ENCODE measurements around the gene GNG13. TPM values are rescaled to one million over a fixed set of nuclear protein-coding genes. Genes with fewer than 3 reads are reported as not detected.

The GNG13 gene
- total RNA-seq, 5 donors from 2014 or later (not counting 1 experiment from before 2014, with no cell fraction given): not detected

DNA sequence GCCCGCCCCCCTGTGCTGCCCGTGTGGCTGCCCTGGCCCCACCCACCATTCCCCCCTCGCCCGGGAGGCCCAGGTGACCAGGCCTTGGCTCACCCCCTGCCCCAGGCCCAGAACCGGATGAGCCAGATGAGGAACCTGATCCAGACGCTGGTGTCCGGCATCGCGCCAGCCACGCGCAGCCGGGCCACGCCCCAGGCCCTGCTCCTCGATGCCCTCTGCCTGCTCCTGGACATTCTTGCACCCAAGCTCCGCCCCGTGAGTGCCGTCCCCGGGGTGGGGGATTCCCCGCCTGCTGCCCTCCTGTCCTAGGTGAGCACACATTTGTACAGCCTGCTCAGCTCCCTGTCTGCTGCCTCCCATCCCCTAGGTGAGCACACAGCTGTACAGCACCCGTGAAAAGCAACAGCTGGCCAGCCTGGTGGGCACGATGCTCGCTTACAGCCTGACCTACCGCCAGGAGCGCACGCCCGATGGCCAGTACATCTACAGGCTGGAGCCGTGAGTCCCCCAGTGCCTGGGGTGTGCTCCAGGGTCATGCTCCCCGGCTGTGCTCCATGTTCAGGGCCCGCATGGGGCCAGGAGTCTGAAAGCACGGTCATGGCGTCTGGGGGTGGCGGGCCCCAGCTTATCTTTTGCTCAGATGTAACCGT is 4.8 kb downstream of the GNG13 start:
- WGBS (ENCODE audit: insufficient coverage): 86% methylated on average over 31 of the region's 33 CpGs
- Mint-ChIP-seq H3K4me1 (peaks cover 0 to 2% (median 0%) of the 10 kb centered on the region in 3 donors), H3K4me3 (no peak overlapping the region), H3K9me3 (no peaks in the 10 kb centered on the region), H3K27me3 (peaks cover 0 to 7% of the 10 kb centered on the region in 2 donors), H3K27ac (no peak overlapping the region), H3K36me3 (peaks cover 6% of the 10 kb centered on the region)
- ChIA-PET CTCF (no interaction called here), POLR2A (no interaction called here)
- Histone ChIP-seq H3K27me3 (replicated peaks in 1 of 2; ENCODE audit: control insufficient read depth in 2 of 2, extremely low read depth in 1 of 2, insufficient read depth in 2 of 2, low read length in 1 of 2) (peaks cover 0 to 32% of the 10 kb centered on the region in 2 experiments), H3K4me3 (ENCODE audit: control insufficient read depth in 1 of 2, extremely low read depth in 1 of 2, low read length in 1 of 2) (no peak overlapping the region), H3K9me3 (no peaks in the 10 kb centered on the region), H3K4me1 (ENCODE audit: control insufficient read depth in 1 of 2, extremely low read depth in 1 of 2, insufficient read depth in 2 of 2, low read length in 2 of 2) (peaks cover 0 to 3% of the 10 kb centered on the region in 2 experiments), H3K27ac (ENCODE audit: low read length) (no peak overlapping the region), H3K36me3 (ENCODE audit: control insufficient read depth in 2 of 2, extremely low read depth in 1 of 2, insufficient read depth in 1 of 2, low read length in 1 of 2) (peaks cover 0 to 9% of the 10 kb centered on the region in 2 donors)
- ATAC-seq (replicated peaks in 1 of 4) (no peak), DNase-seq (no peak)

- Mint-ChIP-seq H3K9me3 (no peaks in the 10 kb centered on the region), H3K27me3 (peaks cover 0 to 7% of the 10 kb centered on the region in 2 donors), H3K4me3 (no peak overlapping the region), H3K4me1 (peaks cover 0 to 2% (median 0%) of the 10 kb centered on the region in 3 donors), H3K36me3 (peaks cover 6% of the 10 kb centered on the region), H3K27ac (no peak overlapping the region)
- Histone ChIP-seq H3K27me3 (replicated peaks in 1 of 2; ENCODE audit: control insufficient read depth in 2 of 2, extremely low read depth in 1 of 2, insufficient read depth in 2 of 2, low read length in 1 of 2) (peaks cover 0 to 25% of the 10 kb centered on the region in 2 experiments), H3K4me3 (ENCODE audit: control insufficient read depth in 1 of 2, extremely low read depth in 1 of 2, low read length in 1 of 2) (no peak overlapping the region), H3K27ac (ENCODE audit: low read length) (no peak overlapping the region), H3K9me3 (no peaks in the 10 kb centered on the region), H3K36me3 (ENCODE audit: control insufficient read depth in 2 of 2, extremely low read depth in 1 of 2, insufficient read depth in 1 of 2, low read length in 1 of 2) (peaks cover 0 to 9% of the 10 kb centered on the region in 2 donors), H3K4me1 (ENCODE audit: control insufficient read depth in 1 of 2, extremely low read depth in 1 of 2, insufficient read depth in 2 of 2, low read length in 2 of 2) (no peaks in the 10 kb centered on the region)
- ChIA-PET CTCF (no interaction called here), POLR2A (no interaction called here)
- DNase-seq (no peak), ATAC-seq (replicated peaks in 1 of 4) (no peak)
- 90% methylated on average over 20 of the region's 31 CpGs for WGBS (ENCODE audit: insufficient coverage)
These were observed 5.6 kb downstream of the GNG13 start for GRCh38 chr16:794853-795466.

DNA sequence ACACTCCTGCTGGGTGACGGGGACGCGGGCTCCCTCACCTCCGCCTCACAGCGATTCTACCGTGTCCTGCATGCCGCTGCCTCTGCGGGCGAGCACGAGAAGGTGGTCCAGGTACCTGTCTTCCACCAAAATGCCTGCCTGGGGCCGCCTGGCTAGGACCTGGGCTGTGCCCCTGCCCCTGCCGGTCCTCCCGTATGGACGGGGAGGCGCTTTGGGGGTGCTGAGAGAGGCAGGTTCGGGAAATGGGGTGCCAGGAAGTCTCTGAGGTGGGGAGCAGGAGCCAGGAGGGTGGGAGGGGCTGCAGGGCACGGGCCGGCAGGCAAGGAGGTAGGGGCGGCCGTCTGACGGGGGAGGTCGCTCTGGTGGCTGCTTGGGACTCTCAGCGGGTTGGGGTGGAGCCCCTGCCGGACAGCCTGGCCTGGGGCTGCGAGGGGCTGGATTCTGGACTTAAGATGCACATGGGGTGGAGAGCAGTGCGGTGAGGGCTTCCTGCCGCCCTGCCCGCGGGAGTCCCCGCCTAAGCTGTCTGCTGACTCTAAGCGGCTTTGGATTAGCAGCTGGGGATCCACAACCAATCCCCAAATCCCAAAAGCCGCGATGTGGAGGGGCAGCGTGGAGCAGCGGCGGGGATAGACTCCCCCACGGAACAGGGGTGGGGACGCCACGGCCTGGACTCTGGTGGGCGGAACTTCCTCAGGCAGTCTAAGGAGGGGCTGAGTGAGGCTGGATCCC is 6.3 kb downstream of the GNG13 start:
- ChIA-PET CTCF (no interaction called here), POLR2A (interaction anchor here in 1 of 2 donors (0.6 kb wide), 1 partner anchor 1032 kb away, joined by 3 read pairs; the partner anchor contains the start of gene HAGH)
- Histone ChIP-seq H3K4me1 (ENCODE audit: control insufficient read depth in 1 of 2, extremely low read depth in 1 of 2, insufficient read depth in 2 of 2, low read length in 2 of 2) (peaks cover 0 to 4% of the 10 kb centered on the region in 2 experiments), H3K9me3 (no peaks in the 10 kb centered on the region), H3K27me3 (replicated peaks in 1 of 2; ENCODE audit: control insufficient read depth in 2 of 2, extremely low read depth in 1 of 2, insufficient read depth in 2 of 2, low read length in 1 of 2) (peaks cover 0 to 18% of the 10 kb centered on the region in 2 experiments), H3K4me3 (ENCODE audit: control insufficient read depth in 1 of 2, extremely low read depth in 1 of 2, low read length in 1 of 2) (no peak overlapping the region), H3K36me3 (ENCODE audit: control insufficient read depth in 2 of 2, extremely low read depth in 1 of 2, insufficient read depth in 1 of 2, low read length in 1 of 2) (peaks cover 0 to 9% of the 10 kb centered on the region in 2 donors), H3K27ac (ENCODE audit: low read length) (no peak overlapping the region)
- Mint-ChIP-seq H3K27me3 (peaks cover 0 to 7% of the 10 kb centered on the region in 2 donors), H3K36me3 (peaks cover 6% of the 10 kb centered on the region), H3K4me1 (peaks cover 0 to 4% (median 0%) of the 10 kb centered on the region in 3 donors), H3K9me3 (no peaks in the 10 kb centered on the region), H3K4me3 (no peak overlapping the region), H3K27ac (no peak overlapping the region)
- DNase-seq (no peak), ATAC-seq (replicated peaks in 1 of 4) (no peak)
- 91% methylated on average over 37 of the region's 40 CpGs for WGBS (ENCODE audit: insufficient coverage)

- Histone ChIP-seq H3K36me3 (ENCODE audit: control insufficient read depth in 2 of 2, extremely low read depth in 1 of 2, insufficient read depth in 1 of 2, low read length in 1 of 2) (peaks cover 0 to 9% of the 10 kb centered on the region in 2 donors), H3K27me3 (replicated peaks in 1 of 2; ENCODE audit: control insufficient read depth in 2 of 2, extremely low read depth in 1 of 2, insufficient read depth in 2 of 2, low read length in 1 of 2) (peaks cover 0 to 10% of the 10 kb centered on the region in 2 experiments), H3K4me3 (ENCODE audit: control insufficient read depth in 1 of 2, extremely low read depth in 1 of 2, low read length in 1 of 2) (no peak overlapping the region), H3K27ac (ENCODE audit: low read length) (no peak overlapping the region), H3K4me1 (ENCODE audit: control insufficient read depth in 1 of 2, extremely low read depth in 1 of 2, insufficient read depth in 2 of 2, low read length in 2 of 2) (peaks cover 4 to 11% of the 10 kb centered on the region in 2 experiments), H3K9me3 (no peaks in the 10 kb centered on the region)
- no peak overlapping the region for H3K4me3 Mint-ChIP-seq
- DNase-seq (no peak), ATAC-seq (replicated peaks in 1 of 4) (no peak)
- H3K36me3 Mint-ChIP-seq: peaks cover 6% of the 10 kb centered on the region
- POLR2A ChIA-PET: no interaction called here
- CTCF ChIA-PET: no interaction called here
- no peak overlapping the region for H3K27ac Mint-ChIP-seq
- no peaks in the 10 kb centered on the region for H3K9me3 Mint-ChIP-seq
- 97% methylated on average over 8 of the region's 8 CpGs for WGBS (ENCODE audit: insufficient coverage)
- peaks cover 0 to 4% (median 0%) of the 10 kb centered on the region in 3 donors for H3K4me1 Mint-ChIP-seq
- peaks cover 0 to 4% of the 10 kb centered on the region in 2 donors for H3K27me3 Mint-ChIP-seq
These were observed 7.1 kb downstream of the GNG13 start for GRCh38 chr16:793414-793813.

DNA sequence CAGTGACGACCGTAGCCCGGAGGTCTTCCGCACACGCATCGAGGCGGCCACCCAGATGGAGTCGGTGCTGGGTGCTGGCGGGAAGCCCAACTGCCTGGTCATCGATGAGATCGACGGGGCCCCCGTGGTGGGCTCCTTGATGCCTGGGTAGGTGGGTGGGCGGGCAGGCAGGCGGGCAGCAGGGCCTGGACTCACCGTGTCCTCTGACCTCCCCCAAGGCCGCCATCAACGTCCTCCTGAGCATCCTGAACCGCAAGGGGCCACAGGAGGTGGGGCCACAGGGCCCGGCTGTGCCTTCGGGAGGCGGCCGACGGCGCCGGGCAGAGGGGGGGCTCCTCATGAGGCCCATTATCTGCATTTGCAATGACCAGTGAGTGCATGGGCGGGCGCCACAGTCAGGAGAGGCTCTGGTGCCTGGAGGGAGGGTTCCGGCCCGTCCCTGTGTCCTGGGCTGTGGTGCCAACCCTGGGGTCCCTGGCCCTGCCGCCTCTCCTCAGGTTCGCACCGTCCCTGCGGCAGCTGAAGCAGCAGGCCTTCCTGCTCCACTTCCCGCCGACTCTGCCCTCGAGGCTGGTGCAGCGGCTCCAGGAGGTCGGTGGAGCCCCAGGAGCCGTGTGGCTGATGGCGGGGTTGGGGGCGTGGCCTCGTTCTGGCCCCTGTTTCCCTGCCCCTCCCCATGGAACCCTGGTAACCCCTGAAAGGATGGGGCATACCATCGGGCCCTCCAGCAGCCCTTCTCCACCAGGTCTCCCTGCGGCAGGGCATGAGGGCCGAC is 8.1 kb downstream of the GNG13 start:
- H3K9me3 ChIP-seq: no peaks in the 10 kb centered on the region
- Mint-ChIP-seq H3K36me3 (peaks cover 6% of the 10 kb centered on the region), H3K27me3 (no peaks in the 10 kb centered on the region), H3K4me1 (peaks cover 0 to 6% (median 0%) of the 10 kb centered on the region in 3 donors), H3K4me3 (no peak overlapping the region), H3K27ac (no peak overlapping the region), H3K9me3 (no peaks in the 10 kb centered on the region)
- H3K4me3 ChIP-seq (ENCODE audit: control insufficient read depth in 1 of 2, extremely low read depth in 1 of 2, low read length in 1 of 2): no peak overlapping the region
- H3K27me3 ChIP-seq (replicated peaks in 1 of 2; ENCODE audit: control insufficient read depth in 2 of 2, extremely low read depth in 1 of 2, insufficient read depth in 2 of 2, low read length in 1 of 2): peaks cover 0 to 2% of the 10 kb centered on the region in 2 experiments
- ChIA-PET POLR2A (no interaction called here), CTCF (no interaction called here)
- ATAC-seq (replicated peaks in 1 of 4) (no peak), DNase-seq (no peak)
- H3K4me1 ChIP-seq (ENCODE audit: control insufficient read depth in 1 of 2, extremely low read depth in 1 of 2, insufficient read depth in 2 of 2, low read length in 2 of 2): peaks cover 5 to 16% of the 10 kb centered on the region in 2 experiments
- WGBS (ENCODE audit: insufficient coverage): 93% methylated on average over 41 of the region's 46 CpGs
- H3K36me3 ChIP-seq (ENCODE audit: control insufficient read depth in 2 of 2, extremely low read depth in 1 of 2, insufficient read depth in 1 of 2, low read length in 1 of 2): peaks cover 0 to 9% of the 10 kb centered on the region in 2 donors
- no peak overlapping the region for H3K27ac ChIP-seq (ENCODE audit: low read length)

DNA sequence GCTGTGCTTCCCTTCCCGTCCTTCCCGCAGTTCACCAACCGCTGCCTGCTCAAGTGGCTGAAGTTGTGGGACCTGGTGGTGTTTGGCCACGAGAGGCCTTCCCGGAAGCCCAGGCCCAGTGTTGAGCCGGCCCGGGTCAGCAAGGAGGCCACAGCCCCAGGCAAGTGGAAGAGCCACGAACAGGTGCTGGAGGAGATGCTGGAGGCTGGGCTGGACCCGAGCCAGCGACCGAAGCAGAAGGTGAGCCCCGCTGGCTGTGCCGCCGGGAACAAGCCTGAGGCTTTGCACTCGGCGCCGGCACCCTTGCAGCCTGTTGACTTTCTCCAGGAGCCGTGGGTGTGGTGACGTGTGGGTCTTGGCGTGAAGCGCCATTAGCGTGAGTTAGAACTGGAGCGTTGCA is 9.4 kb downstream of the GNG13 start:
- 95% methylated on average over 23 of the region's 23 CpGs for WGBS (ENCODE audit: insufficient coverage)
- Mint-ChIP-seq H3K27ac (no peak overlapping the region), H3K27me3 (no peaks in the 10 kb centered on the region), H3K9me3 (no peaks in the 10 kb centered on the region), H3K4me3 (no peak overlapping the region), H3K36me3 (peaks cover 6% of the 10 kb centered on the region), H3K4me1 (peaks cover 0 to 13% (median 5%) of the 10 kb centered on the region in 3 donors)
- Histone ChIP-seq H3K9me3 (no peaks in the 10 kb centered on the region), H3K4me1 (ENCODE audit: control insufficient read depth in 1 of 2, extremely low read depth in 1 of 2, insufficient read depth in 2 of 2, low read length in 2 of 2) (peaks cover 5 to 27% of the 10 kb centered on the region in 2 experiments), H3K27ac (ENCODE audit: low read length) (no peak overlapping the region), H3K36me3 (ENCODE audit: control insufficient read depth in 2 of 2, extremely low read depth in 1 of 2, insufficient read depth in 1 of 2, low read length in 1 of 2) (peaks cover 5 to 9% of the 10 kb centered on the region in 2 donors), H3K27me3 (replicated peaks in 1 of 2; ENCODE audit: control insufficient read depth in 2 of 2, extremely low read depth in 1 of 2, insufficient read depth in 2 of 2, low read length in 1 of 2) (no peaks in the 10 kb centered on the region), H3K4me3 (ENCODE audit: control insufficient read depth in 1 of 2, extremely low read depth in 1 of 2, low read length in 1 of 2) (no peak overlapping the region)
- no peak for ATAC-seq (replicated peaks in 1 of 4)
- POLR2A ChIA-PET: no interaction called here
- no peak for DNase-seq
- CTCF ChIA-PET: interaction anchor here in 1 of 2 donors (0.6 kb wide), 1 partner anchor 25 kb away, joined by 3 read pairs; no protein-coding TSS in a partner anchor
